CD1c-positive myeloid dendritic cell (primary cell): ENCODE measurements around the gene ITPRIP.
A peak's percentile ranks its signal among the peaks of the same experiment; 100 is the strongest.

Experiments
- DNase-seq: peaks from one replicate; pipeline ENCODE4 v3.0.0-alpha.2; 2016; ENCODE audit errors: extremely low spot score

ITPRIP gene

GRCh38 chr10:104337985-104338735 is at the start of gene ITPRIP:
TSS of gene ITPRIP (minus strand) at chr10:104338465. CDS start at chr10:104316051, 22,414 bp downstream.
- DNase-seq, result peak; percentile 87

GRCh38 chr10:104387130-104387888 is 49.0 kb upstream of the ITPRIP start:
- DNase-seq, result no peak

- DNase-seq, result no peak
Measured at GRCh38 chr10:104380336-104380735, 42.1 kb upstream of the ITPRIP start.

- DNase-seq, result no peak
Measured at GRCh38 chr10:104376784-104377300, 38.6 kb upstream of the ITPRIP start.

GRCh38 chr10:104374591-104374990 is 36.3 kb upstream of the ITPRIP start:
- DNase-seq, result no peak

- DNase-seq, result no peak
Measured at GRCh38 chr10:104371753-104372152, 33.5 kb upstream of the ITPRIP start.

GRCh38 chr10:104368381-104368780 is 30.1 kb upstream of the ITPRIP start:
- DNase-seq, result no peak

- no peak for DNase-seq
Measured at GRCh38 chr10:104367904-104368303, 29.6 kb upstream of the ITPRIP start.

- no peak for DNase-seq
Measured at GRCh38 chr10:104359811-104360210, 21.5 kb upstream of the ITPRIP start.

- peak; percentile 97 for DNase-seq
Measured at GRCh38 chr10:104353325-104354048, 15.2 kb upstream of the ITPRIP start, which contains the start of gene CFAP58. TSS of gene CFAP58 (plus strand) at chr10:104353833. CDS start at chr10:104353898, 65 bp downstream.

GRCh38 chr10:104351919-104352318 is 13.7 kb upstream of the ITPRIP start:
- peak; percentile 74 for DNase-seq

GRCh38 chr10:104351061-104351702 is 12.9 kb upstream of the ITPRIP start:
- DNase-seq, result peak; percentile 93

- peak; percentile 74 for DNase-seq
Measured at GRCh38 chr10:104350127-104350635, 11.9 kb upstream of the ITPRIP start.

- peak; percentile 92 for DNase-seq
Measured at GRCh38 chr10:104349623-104350126, 11.4 kb upstream of the ITPRIP start.

GRCh38 chr10:104348601-104349000 is 10.3 kb upstream of the ITPRIP start:
- DNase-seq, result no peak

- DNase-seq, result no peak
Measured at GRCh38 chr10:104347295-104348045, 9.2 kb upstream of the ITPRIP start.

GRCh38 chr10:104345941-104346340 is 7.7 kb upstream of the ITPRIP start:
- no peak for DNase-seq

GRCh38 chr10:104345515-104345914 is 7.2 kb upstream of the ITPRIP start:
- DNase-seq, result no peak

- no peak for DNase-seq
Measured at GRCh38 chr10:104344219-104344618, 6.0 kb upstream of the ITPRIP start.

GRCh38 chr10:104342941-104343411 is 4.7 kb upstream of the ITPRIP start:
- DNase-seq, result no peak
